ENCODE measurements around the gene ARFGAP2.

ARFGAP2 gene

DNA sequence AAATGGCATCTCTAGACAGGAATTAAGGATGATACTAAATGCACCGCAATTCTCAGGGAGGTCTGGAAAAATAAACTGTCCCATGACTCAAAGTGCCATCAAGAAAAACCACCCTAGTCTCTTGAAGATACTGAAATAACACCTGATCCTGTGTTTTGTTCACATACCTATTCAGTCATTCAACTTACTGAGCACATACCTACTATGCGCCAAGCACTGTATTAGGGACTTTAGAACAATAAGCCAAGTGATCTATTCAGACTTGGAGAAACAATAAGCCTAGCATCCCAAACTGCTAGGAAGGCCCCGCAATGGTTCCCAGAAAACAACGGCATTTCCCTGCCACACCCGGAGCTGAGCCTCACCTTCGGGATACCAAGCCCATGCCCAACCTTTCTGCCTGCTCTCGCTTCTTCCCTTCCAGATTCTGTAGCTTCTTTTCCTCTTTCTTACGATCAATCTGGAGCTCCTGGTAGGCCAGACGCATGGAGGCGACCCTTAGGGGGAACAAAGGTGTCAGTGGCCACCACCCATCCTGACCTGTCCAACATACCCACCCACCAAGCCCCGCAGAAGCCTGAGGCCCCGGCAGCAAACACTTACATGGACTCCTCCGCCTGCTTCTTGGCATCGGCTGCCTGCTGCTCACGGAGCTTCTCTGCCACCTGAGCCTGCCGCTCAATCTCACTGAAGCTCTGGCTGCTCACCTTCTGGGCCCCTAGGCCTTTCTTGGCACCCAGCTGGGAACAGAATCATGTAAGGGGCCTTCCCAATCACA lies 5.4 kb downstream of the ARFGAP2 start:
- DNase-seq (ENCODE audit: low read depth), result no peak

DNA sequence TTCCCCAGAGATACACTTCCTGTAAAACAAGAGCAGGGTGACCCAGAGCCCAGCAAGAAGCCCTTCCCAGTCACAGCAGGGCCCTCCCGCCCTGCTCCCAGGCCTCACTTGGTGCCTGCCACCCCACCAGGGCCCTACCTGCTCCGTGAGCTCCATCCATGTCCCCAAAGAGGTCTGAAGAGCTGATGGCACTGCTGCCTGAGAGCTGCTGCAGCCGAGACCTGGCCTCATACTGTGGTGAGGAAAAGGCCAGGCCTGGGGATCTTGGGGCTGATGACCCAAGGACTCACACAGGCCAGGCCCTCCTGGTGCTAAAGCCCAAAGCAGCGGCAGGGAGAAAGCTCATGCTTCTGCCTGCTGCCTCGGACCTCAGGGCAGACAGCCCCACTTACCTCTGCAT lies 10.3 kb downstream of the ARFGAP2 start:
- DNase-seq (ENCODE audit: low read depth), result no peak

DNA sequence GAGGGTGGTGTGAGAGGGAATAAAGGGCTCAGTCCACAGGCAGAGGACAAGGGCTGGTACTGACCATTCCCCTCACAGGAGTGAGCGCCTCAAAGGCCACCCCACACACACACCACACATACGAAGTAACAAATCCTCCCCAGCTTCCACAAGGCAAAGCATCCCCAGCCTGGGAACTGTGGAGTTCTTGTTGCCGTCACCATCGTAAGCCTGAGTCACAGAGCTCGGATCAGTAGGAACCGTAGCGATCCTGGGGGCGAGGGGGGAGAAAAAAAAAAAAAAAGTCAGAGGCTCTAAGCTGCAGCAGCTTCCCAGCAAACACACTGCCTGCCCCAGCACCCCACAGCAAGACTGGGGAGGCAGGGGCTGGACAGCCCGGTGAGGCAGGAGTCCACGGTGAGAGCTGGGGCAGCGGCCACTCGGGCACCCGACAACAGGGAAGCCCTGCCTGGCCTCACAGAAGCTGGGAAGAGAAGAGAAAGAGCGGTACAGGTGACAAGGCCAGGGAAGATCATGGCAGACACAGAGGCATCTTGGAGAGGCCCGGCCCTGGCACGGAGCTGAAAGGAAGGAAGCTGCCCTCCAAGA lies 11.3 kb downstream of the ARFGAP2 start:
- no peak for DNase-seq (ENCODE audit: low read depth)

DNA sequence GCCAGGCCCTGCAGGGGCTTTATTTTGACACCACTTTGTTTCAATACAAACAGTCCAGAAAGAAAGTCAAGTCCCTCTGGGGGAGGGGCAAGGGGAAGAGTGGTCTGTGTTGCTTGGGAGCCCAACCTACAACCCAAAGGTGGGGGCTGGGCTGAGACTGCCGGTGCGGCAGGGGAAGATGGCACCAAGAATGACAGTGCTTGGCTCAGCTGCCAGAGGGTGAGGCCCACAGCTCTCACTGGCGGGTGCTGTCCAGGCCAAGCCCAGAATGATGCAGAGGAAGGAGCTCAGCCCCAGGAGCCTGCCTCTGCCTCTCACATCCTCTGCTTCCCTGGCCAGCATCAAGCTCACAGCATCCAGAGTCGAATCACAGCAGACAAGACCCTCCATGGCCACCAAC lies 12.4 kb downstream of the ARFGAP2 start:
- no peak for DNase-seq (ENCODE audit: low read depth)

DNA sequence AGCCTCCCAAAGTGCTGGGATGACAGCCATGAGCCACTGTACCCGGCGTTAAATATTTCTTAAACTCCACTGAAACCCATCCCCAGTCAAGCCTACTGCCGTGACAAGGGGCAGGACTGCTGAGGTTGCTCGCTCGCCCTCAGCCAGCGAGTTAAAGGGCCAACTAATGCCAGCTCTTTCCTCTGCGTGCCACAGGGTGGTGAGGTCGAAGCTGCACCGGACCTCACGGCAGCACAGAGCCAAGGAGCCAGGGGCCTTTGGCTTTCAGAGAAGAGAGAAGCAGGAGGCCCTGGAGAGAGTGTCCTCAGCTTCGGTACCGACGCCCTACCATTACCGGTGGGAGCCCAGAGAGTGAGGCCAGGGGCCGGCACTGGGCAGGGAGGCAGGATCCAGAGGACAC lies 12.8 kb downstream of the ARFGAP2 start:
- DNase-seq (ENCODE audit: low read depth), result no peak

DNA sequence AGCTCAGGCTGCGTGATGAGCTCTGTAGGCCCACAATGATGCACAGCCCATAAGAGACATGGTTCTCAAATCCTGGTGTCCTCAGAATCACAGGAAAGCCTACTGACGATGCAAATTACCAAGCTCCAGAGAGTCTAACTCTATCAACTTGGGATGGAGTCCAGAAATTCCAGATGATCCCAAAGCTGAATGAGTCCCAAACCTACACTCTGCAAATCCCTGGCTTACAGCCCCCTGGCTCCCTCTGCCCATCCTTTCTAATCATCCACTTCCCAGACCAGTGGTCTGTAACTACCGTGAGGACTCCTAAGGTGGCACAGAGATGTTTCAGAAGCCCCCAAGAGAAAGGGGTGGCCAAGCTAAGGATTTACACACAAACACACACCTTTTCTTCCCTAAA lies 13.5 kb downstream of the ARFGAP2 start:
- no peak for DNase-seq (ENCODE audit: low read depth)

DNA sequence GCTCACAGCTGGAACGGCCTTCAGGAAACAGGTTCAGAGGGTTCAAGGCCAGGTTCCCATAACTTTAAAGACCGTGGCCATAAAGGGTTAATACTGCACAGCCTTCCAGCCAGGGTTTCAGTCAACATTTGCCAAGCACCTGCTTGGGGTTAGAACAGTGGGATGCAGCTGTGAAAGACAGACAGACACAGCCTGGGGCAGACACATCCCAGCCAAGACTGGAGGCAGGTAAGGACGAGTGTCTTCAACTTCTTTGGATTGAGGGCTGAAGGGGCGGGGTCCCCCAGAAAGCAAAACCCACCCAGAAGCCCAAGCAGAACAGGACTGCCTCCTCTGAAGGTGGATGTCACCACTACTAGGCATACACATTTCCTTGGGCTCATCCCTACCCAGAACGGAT lies 14.3 kb downstream of the ARFGAP2 start:
- DNase-seq (ENCODE audit: low read depth), result no peak

DNA sequence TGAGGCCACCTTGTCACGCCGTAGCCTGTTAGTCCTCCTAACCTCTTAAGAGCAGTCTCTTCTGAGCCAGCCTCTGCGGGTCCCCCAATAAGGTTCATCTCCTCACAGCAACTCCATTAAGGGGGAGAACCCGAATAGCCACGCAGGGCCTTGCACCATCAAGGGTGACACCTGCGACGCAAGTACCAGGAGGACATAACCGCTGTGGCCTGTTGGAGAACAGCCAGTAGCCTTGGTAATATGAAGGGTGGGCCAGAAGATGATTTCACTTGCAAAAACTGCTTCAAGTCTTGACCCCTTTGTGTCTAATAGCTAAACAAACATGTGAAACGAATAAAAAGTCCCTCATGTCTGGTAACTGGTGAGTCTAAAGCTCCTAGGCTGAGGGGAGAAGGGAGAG lies 14.8 kb downstream of the ARFGAP2 start:
- no peak for DNase-seq (ENCODE audit: low read depth)

DNA sequence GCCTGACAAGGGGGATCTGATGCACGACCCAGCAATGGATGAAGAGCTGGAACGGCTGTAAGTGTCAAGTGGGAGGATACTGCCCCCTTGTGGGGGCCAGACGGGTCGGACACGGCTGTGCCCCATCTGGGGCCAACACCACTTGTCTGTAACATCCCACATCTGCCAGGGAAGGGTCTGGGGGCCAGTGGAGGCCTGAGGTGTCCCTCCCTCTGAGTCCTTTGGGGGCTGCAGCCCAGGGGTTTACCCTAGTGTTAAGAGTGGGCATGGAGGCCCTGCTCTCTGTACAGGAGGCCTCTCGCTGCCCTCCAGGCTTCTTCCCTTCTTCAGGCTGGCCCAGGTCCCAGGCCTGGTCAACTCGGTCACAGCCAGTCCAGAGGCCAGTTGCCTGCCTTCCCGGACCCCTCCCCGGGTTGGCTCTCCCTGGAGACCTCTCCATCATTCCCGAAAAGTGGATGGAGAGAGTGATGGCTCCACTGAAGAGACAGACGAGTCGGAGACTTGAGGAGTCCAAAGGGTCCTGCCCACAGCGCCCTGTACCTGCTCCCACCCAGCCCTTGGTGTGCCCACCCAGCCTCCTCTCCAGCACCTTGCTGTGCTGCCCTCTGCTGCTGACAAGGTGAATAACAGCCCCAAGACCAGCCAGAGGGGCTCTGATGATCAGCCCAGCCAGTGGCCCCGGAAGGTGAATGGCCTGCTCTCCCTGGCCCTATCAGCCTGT lies 15.4 kb downstream of the ARFGAP2 start:
- DNase-seq (ENCODE audit: low read depth), result no peak

DNA sequence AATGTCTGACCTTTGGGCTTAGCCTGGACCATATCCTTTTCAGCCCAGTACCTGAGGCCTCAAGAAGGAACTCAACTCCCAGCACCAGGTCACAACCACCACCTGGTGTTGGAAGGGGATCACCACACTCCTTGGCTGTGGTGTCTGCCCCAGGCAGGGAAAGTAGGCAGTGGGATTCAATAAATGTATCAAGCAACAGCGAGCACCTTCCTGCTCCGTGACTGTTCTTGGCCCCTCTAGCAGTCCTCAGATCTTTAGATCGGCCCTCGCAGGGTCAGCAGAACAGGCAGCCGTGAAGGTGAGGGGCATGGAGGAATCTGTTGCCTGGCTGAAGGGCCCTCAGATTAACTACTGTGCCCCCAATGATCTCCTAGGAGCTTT lies 15.9 kb downstream of the ARFGAP2 start:
- no peak for DNase-seq (ENCODE audit: low read depth)

DNA sequence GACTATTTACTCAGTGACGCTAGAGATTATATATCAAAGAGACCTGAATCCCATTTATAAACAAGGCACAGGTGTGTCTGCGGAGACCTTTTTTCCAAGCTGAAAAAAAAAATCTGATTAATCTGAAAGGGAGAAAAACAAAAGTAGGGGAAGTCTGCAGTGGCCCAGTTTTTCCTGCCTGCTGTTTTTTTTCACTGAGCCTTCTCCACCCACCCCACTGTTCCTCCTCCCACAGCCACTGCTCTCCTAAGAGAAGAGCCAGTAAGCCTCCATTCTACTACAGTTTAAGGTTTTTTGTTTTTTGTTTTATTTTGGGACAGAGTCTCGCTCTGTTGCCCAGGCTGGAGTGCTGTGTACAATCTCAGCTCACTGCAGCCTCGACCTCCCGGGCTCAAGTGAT lies 18.4 kb downstream of the ARFGAP2 start:
- no peak for DNase-seq (ENCODE audit: low read depth)

DNA sequence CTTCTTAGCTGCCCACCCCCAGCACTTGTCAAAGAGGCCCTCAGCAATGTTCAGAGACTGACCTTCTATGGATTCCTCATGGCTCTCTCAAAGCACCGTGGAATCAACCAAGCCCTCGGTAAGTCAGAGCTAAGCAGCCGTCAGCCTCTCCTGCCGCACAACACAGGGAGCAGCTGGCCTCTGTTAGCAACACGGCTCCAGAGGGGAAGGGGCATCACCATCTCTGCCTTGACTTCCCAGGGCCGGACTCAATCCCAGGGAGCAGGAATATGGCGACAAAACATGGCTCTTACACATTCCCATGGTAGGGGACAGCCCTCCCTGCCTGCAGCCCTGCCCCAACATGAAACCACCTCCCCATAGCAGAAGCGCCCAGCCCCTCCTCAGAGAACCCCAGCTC lies 18.9 kb downstream of the ARFGAP2 start:
- no peak for DNase-seq (ENCODE audit: low read depth)

DNA sequence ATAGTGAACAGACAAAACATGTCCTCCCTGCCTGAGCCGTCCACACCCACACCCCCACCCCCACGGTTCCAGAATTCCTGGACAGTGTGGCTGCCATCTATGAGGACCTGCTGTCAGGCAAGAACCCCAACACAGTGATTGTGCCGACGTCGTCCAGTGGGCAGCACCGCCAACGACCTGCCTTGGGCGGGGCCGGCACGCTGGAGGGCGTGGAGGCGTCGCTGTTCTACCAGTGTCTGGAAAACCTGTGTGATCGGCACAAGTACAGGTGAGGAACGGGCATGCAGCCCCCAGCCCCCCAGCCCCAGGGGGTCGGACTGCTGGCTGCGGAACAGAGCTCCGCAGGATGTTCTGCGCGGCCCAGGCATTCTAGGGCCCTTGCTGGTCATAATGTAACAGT lies 19.7 kb downstream of the ARFGAP2 start:
- no peak for DNase-seq (ENCODE audit: low read depth)

DNA sequence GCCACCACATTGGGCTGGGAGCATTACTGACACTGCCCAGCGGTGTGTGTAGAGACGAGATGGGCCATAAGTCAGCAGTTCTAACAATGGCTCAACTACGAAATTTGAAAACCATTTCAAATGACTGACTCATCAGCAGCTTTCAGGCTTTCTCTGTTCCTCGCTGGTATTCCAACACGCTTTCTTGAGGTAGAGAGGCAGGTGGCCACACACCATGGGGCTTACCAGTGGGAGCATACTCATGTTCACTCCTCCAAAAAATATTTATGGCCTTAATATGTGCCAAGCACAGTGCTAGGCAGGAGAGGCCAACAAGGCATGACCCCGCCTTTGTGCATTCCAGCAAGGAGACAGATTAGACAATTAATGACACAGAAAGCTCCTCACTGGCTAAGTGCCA lies 20.3 kb downstream of the ARFGAP2 start:
- DNase-seq (ENCODE audit: low read depth), result no peak

DNA sequence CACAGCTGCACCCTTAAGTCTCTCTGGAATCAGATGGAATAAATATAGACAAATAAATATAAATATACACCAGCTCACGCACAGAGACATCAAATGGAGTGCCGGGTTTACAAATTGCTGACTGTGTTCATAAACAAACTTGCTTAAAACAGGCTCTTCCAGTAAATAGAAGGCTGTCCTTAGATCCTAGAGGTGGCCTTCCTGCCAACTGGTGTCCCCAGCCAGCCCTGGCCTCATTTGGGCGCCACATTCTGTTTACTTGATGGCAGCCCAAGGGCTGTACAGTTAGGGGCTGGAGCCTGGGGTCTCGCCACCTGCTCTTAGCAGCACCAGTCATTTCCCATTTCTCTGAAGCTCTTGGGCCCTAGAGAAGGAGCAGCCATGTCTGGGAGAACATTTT lies 20.8 kb downstream of the ARFGAP2 start:
- no peak for DNase-seq (ENCODE audit: low read depth)

DNA sequence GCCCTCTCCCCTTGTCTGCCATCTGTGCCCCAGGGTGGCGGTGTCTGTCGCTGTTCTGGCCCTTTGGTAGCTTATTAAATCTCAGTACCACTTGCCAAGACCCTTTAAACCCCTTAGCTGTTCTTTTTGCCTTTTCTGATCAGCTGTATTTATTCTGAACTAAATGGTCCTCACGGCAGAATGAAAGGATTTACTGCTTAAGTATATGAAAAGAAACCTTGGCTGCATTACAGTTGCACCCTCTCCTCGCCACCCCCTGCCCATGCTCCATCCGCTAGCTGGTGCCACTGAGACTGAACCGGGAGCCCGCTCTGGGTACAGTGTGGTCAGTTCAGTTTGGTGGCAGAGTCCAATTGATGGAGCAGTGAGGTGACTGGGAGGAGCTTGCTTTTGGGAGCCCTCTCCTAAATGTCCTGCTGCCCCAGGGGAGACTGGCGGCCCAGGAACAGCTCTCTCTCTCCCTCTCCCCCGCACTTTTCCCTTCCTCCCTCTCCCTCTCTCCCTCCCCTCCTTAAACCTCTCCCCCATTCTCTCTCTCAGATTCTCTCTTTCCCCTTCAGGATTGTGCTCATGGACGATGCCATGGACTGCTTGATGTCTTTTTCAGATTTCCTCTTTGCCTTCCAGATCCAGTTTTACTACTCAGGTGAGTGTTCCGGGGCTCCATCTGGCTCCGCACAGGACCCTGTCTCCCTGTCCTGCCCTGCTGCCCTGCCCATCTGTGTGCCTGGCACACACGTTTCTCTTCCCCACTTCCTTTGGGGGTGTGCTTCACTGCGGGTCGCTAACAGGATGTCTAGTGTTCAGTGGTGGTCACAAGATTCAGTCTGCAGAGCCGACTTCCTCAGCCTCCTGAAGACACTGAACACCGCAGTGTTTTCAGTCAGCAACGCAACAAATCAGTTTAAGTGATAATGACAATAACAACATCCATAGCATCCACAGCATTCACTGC lies 21.8 kb downstream of the ARFGAP2 start:
- no peak for DNase-seq (ENCODE audit: low read depth)

DNA sequence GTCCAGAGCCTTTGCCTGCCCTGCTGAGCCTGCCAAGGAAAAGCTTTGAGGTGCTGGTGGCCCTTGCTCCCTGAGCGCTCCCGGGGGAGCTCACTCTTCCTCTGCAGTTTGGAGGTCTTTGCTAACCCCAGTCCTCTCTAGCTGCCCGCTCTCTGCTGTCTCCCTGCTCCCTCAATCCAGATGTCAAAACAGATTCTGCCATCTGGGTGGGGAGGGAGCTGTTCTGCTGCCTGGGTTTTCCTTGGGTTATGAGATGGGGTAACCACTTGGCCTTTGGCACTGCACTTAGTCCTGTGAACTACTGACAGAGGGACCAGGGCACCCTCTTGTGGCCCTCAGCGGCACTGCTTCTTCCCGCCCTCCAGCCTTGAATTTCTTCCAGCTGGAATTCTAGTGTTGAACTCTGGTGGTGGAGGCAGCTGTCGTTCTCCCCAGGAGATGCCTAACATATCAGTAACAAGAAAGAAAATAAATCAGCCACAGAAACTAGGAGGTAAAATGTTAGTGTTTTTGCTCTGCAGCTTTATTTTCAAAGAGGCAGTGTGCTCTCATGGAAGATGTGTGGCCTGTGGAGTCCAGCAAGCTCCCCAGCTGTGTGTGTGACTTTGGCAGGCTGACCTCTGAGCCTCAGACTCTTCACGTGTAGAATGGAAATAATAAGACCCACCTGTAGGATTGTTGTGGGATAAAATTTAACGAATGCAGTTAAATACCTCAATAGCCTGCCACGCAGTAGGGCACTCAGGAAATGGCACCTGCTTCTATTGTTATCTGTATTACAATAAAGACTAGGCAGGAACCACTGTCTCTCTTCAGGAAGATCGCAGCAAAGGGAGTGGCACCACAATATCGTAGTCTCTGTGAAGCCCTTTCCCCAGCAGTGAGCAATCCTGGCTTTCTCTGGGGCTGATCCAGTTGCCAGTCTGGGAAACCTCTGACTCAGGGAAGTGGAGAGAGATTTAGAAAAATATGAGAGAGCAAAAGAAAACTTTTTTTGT lies 23.4 kb downstream of the ARFGAP2 start:
- DNase-seq (ENCODE audit: low read depth), result no peak

DNA sequence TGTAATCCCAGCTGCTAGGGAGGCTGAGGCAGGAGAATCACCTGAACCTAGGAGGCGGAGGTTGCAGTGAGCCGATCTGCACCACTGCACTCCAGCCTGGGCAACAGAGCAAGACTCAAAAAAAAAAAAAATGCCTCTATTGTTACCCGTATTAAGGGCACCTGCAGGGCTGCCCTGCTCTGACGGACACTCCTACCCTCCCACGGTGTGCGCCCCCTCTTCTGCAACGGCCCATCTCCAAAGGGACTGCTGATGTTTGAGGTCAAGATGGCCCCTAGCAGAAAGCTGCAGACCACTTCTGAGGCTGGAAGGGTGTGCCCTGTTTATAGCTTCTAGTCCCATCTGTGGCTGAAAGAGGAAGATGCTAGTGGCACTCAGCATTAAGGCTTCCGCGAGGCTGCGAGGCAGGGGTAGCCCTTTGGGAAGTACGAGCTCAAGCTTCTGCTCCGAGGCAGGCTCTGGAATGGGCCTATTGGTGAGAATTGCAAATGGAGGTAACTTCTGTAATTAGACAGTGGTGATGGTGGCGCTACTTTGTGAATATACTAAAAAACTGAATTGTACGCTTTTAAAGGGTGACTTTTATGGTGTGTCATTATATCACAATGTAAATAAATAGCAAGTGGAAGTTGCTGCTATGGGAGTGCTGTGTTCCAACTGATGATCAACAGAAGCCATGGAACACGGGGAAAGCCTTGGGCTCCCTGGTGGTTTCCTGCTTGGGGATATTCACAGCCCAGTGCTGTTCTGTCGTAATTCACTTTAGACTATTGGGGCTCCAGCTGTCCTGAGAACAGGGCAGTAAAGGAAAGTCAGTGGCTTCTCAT lies 24.3 kb downstream of the ARFGAP2 start:
- no peak for DNase-seq (ENCODE audit: low read depth)

DNA sequence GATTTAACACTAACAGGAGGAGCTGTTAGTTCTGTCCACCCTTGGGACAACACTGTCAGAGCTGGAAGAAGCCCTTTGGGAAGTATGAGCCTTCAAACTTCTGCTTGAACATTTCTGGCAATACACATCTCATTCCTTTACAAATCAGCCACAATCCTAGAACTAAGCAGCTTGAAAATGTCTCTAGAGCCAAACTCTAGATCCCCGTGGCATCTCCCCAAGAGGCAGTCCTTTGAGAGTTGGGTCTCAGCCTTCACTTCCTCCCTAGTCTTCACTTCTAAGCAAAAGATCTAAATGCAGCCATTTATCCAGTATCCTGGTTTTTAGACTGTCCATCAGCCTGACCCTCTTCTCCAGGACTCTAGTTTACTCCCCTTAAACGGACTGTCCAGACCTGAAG lies 26.9 kb downstream of the ARFGAP2 start:
- DNase-seq (ENCODE audit: low read depth), result no peak

DNA sequence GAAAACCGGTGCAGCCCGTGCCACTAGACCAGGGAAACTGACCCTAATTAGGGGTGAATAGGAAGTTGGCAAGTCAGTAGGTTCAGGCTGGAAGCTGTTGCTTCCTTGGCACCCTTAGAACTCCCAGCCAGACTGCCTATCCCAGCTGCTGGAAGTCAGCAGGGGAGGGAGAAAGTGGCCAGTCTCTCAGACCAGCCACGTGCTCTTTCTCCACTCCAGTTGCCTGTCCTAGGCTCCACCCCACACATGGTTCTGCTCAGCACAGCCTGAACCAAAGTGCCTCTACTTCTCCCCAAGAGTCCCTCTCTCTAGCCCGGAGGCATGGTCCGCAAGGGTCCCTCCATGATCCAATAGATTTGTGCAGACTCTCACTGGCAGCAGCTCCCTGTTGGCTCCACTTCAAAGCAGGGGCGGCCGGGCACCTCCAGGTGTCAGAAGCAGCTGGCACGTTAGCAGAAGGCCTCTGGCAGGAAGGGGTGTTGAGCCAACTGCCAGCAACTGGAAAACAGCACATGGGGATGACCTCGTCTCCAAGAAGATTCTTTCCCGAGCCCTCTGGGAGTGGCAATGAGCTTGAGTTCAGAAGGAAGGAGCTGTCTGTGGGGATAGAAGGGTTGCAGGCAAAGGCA lies 27.7 kb downstream of the ARFGAP2 start:
- DNase-seq (ENCODE audit: low read depth), result no peak
